Keratinocyte (primary cell): Measurements from ENCODE around the gene TRPV5. TPM values are rescaled to one million over a fixed set of nuclear protein-coding genes. Genes with fewer than 3 reads are reported as not detected.

Experiments
- DNase-seq: peaks from one replicate; pipeline ENCODE4 v3.0.0-alpha.2; 2011; ENCODE audit warnings: low read depth, missing footprints, low spot score
- FAIRE-seq: peaks from 2 replicates; lab custom pipeline; 2011; peaks lifted over from hg19 to GRCh38; lab: Jason Lieb, UNC
- H2AFZ ChIP-seq: 2 replicates; pipeline ENCODE4 v1.6.0; 2012; ENCODE audit warnings: low read length, control low read depth, inconsistent platforms; ENCODE audit not compliant: control insufficient read depth
- H3K27ac ChIP-seq: 2 replicates; pipeline ENCODE4 v1.5.1; 2011; ENCODE audit warnings: low read length; ENCODE audit not compliant: control insufficient read depth, insufficient read depth
- H3K27me3 ChIP-seq: 3 replicates; pipeline ENCODE4 v1.6.0; 2011; ENCODE audit warnings: low read length; ENCODE audit not compliant: control insufficient read depth, insufficient read depth; ENCODE audit errors: extremely low read depth
- H3K36me3 ChIP-seq, 2 experiments: 2 replicates in 1 of 2; 3 replicates in 1 of 2; pipeline ENCODE4 v1.5.1; 2011; ENCODE audit warnings: low read length in 2 of 2, mild to moderate bottlenecking in 1 of 2; ENCODE audit not compliant: control insufficient read depth in 2 of 2, insufficient read depth in 2 of 2; ENCODE audit errors: extremely low read depth in 1 of 2
- H3K4me1 ChIP-seq: 3 replicates; pipeline ENCODE4 v1.5.1; 2011; ENCODE audit warnings: low read length; ENCODE audit not compliant: control insufficient read depth, insufficient read depth; ENCODE audit errors: extremely low read depth
- H3K4me2 ChIP-seq: 3 replicates; pipeline ENCODE4 v1.6.0; 2011; ENCODE audit warnings: low read depth, low read length; ENCODE audit not compliant: control insufficient read depth, insufficient read depth; ENCODE audit errors: extremely low read depth
- H3K4me3 ChIP-seq, 3 experiments: fragments of 200-600 bp in 1 of 3; sonication (generic) in 1 of 3; 2 replicates in 2 of 3; 3 replicates in 1 of 3; pipeline ENCODE4 v1.5.1; 2011 to 2016; ENCODE audit warnings: low read length in 3 of 3, mild to moderate bottlenecking in 3 of 3, control low read depth in 2 of 3, inconsistent platforms in 1 of 3, low read depth in 1 of 3, mixed read lengths in 1 of 3, mixed run types in 1 of 3, moderate library complexity in 1 of 3; ENCODE audit not compliant: control insufficient read depth in 2 of 3, insufficient read depth in 2 of 3; ENCODE audit errors: extremely low read depth in 1 of 3
- H3K79me2 ChIP-seq: 2 replicates; pipeline ENCODE4 v1.6.0; 2012; ENCODE audit warnings: low read length; ENCODE audit not compliant: control insufficient read depth, insufficient read depth
- H3K9ac ChIP-seq: 3 replicates; pipeline ENCODE4 v1.6.0; 2011; ENCODE audit warnings: low read length; ENCODE audit not compliant: control insufficient read depth, insufficient read depth; ENCODE audit errors: extremely low read depth
- H3K9me1 ChIP-seq: 3 replicates; pipeline ENCODE4 v1.6.0; 2011; ENCODE audit warnings: low read length; ENCODE audit not compliant: control insufficient read depth, insufficient read depth; ENCODE audit errors: extremely low read depth
- H3K9me3 ChIP-seq: 2 replicates; pipeline ENCODE4 v1.5.1; 2012; ENCODE audit warnings: low read depth, low read length; ENCODE audit not compliant: control insufficient read depth
- H4K20me1 ChIP-seq: 3 replicates; pipeline ENCODE4 v1.6.0; 2011; ENCODE audit warnings: low read length; ENCODE audit not compliant: control insufficient read depth, insufficient read depth; ENCODE audit errors: extremely low read depth
- EZH2 ChIP-seq: IDR thresholded peaks from one replicate; pipeline ENCODE4 v1.6.1; 2012; ENCODE audit warnings: inconsistent platforms, mild to moderate bottlenecking, low read length, moderate library complexity
- dilution Hi-C: fragments of 300-500 bp; cut with MboI; formaldehyde crosslinking; loops from one replicate; pipeline ENCODE4 v1.7.0; 2020; ENCODE audit warnings: low sequenced_read_pairs; ENCODE audit not compliant: extremely low pct_ligation_motif_present
- polyA plus RNA-seq, 5 experiments: library from polyadenylated mRNA; depleted of rRNA in 3 of 5; stranded (reverse) in 3 of 5; stranded (forward) in 1 of 5; unstranded in 1 of 5; fragments of >200 nt; gene quantifications; 1 replicate in 1 of 5; 2 replicates in 3 of 5; 3 replicates in 1 of 5; pipeline versions ENCODE4 v1.2.1 to v1.2.3, GENCODE V29; 2011 to 2012; ENCODE audit warnings: missing spikeins in 2 of 5, low read depth in 1 of 5, low replicate concordance in 1 of 5
- TF ChIP-seq, protein P1 (sequence below), 3 experiments: IDR thresholded peaks in 1 of 3; conservative IDR thresholded peaks in 1 of 3; optimal IDR thresholded peaks in 1 of 3; 2 replicates in 2 of 3; 3 replicates in 1 of 3; pipeline versions ENCODE3 to v1.5.1; 2011; ENCODE audit warnings: low read length in 3 of 3, mild to moderate bottlenecking in 3 of 3, moderate library complexity in 2 of 3, control low read depth in 1 of 3, inconsistent platforms in 1 of 3; ENCODE audit not compliant: insufficient read depth in 2 of 3; ENCODE audit errors: extremely low read depth in 1 of 3

TRPV5 gene
- polyA plus RNA-seq, 1 donor (not counting 4 experiments of a cell fraction or from before 2014, with no cell fraction given) = not detected

DNA sequence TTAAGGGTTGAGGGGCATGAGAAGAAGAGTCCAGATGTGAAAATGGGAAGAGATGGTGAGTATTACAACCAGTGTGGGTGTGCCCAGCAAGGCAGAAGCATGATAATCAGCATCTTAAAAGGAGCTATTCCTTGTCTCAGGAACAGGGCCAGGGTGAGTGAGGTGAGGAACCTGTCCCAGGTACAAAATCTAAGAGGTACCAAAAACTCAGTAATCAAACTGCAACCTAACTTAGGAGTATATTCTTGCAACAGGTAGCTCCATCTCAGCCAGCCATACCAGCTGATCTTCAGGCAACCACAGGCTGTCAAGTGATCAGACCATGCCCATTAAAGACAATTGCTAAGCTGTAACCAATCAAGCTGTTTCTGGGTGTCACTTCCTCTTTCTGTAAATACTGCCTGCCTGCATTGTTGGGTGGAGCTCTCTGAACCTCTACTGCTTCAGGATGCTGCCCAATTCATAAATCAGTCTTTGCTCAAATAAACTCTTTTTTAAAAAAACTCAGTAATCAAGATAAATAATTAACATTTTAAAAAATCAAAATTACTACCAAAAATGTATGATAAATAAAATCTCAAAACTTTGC, 21.2 kb upstream of the TRPV5 start:
- Histone ChIP-seq H3K36me3 (no peaks in the 10 kb centered on the region), H3K4me1 (peaks cover 7% of the 10 kb centered on the region), H3K27me3 (no peaks in the 10 kb centered on the region), H4K20me1 (no peaks in the 10 kb centered on the region), H3K79me2 (no peaks in the 10 kb centered on the region), H3K4me2 (no peak overlapping the region), H3K9me3 (no peaks in the 10 kb centered on the region), H3K4me3 (no peak overlapping the region), H3K27ac (no peak overlapping the region), H3K9me1 (no peaks in the 10 kb centered on the region), H2AFZ (no peak overlapping the region), H3K9ac (no peak overlapping the region)
- dilution Hi-C loops = no loop called here
- FAIRE-seq = no peak
- no peak for TF ChIP-seq EZH2
- TF ChIP-seq, protein P1, sequence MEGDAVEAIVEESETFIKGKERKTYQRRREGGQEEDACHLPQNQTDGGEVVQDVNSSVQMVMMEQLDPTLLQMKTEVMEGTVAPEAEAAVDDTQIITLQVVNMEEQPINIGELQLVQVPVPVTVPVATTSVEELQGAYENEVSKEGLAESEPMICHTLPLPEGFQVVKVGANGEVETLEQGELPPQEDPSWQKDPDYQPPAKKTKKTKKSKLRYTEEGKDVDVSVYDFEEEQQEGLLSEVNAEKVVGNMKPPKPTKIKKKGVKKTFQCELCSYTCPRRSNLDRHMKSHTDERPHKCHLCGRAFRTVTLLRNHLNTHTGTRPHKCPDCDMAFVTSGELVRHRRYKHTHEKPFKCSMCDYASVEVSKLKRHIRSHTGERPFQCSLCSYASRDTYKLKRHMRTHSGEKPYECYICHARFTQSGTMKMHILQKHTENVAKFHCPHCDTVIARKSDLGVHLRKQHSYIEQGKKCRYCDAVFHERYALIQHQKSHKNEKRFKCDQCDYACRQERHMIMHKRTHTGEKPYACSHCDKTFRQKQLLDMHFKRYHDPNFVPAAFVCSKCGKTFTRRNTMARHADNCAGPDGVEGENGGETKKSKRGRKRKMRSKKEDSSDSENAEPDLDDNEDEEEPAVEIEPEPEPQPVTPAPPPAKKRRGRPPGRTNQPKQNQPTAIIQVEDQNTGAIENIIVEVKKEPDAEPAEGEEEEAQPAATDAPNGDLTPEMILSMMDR (optimal IDR thresholded peaks at IDR 0.05 in 1 of 3, IDR thresholded peaks at IDR 0.05 in 1 of 3, conservative IDR thresholded peaks at IDR 0.05 in 1 of 3; ENCODE audit: extremely low read depth in 1 of 3, insufficient read depth in 2 of 3, low read length in 3 of 3) = no peak
- DNase-seq = no peak

DNA sequence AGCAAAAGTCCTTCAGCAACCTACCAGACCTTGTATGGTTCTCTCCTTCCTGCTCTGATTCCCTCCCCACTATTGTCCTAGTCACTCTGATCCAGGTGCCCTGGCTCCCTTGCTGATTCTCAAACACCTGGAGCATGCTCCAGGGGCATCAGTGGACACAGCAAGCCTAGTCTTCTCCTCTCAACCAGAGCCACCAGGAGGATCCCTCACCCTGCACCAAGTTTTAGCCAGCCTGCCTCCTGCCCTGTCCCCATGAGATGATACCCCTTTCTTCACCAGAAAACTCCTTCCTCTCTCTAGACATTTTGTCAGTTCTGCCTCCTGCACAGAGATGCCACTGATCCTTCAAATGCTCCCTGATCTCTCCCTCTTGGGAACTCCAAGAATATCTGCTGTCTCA, 16.7 kb upstream of the TRPV5 start:
- Histone ChIP-seq H4K20me1 (no peaks in the 10 kb centered on the region), H3K27ac (no peak overlapping the region), H3K4me3 (no peak overlapping the region), H2AFZ (no peak overlapping the region), H3K4me2 (no peak overlapping the region), H3K36me3 (no peaks in the 10 kb centered on the region), H3K4me1 (no peaks in the 10 kb centered on the region), H3K9me1 (no peaks in the 10 kb centered on the region), H3K9ac (no peak overlapping the region), H3K9me3 (no peaks in the 10 kb centered on the region), H3K79me2 (no peaks in the 10 kb centered on the region), H3K27me3 (no peaks in the 10 kb centered on the region)
- dilution Hi-C loops = no loop called here
- TF ChIP-seq, protein P1 (optimal IDR thresholded peaks at IDR 0.05 in 1 of 3, IDR thresholded peaks at IDR 0.05 in 1 of 3, conservative IDR thresholded peaks at IDR 0.05 in 1 of 3; ENCODE audit: extremely low read depth in 1 of 3, insufficient read depth in 2 of 3, low read length in 3 of 3) = no peak
- TF ChIP-seq EZH2 = no peak
- DNase-seq = no peak
- no peak for FAIRE-seq
